ENCODE measurements around the gene TMEM132D.

TMEM132D gene

GRCh38 chr12:129727100-129727499 is 176.7 kb downstream of the TMEM132D start:
- no peak for DNase-seq (ENCODE audit: low spot score)

GRCh38 chr12:129723260-129723659 is 180.6 kb downstream of the TMEM132D start:
- no peak for DNase-seq (ENCODE audit: low spot score)

- DNase-seq (ENCODE audit: low spot score), result no peak
Observed at GRCh38 chr12:129720618-129721017, 183.2 kb downstream of the TMEM132D start.

- DNase-seq (ENCODE audit: low spot score), result no peak
Observed at GRCh38 chr12:129719416-129719815, 184.4 kb downstream of the TMEM132D start.

GRCh38 chr12:129717438-129717837 is 186.4 kb downstream of the TMEM132D start:
- DNase-seq (ENCODE audit: low spot score), result no peak

GRCh38 chr12:129716825-129717224 is 187.0 kb downstream of the TMEM132D start:
- DNase-seq (ENCODE audit: low spot score), result no peak

- no peak for DNase-seq (ENCODE audit: low spot score)
Observed at GRCh38 chr12:129706716-129707115, 197.1 kb downstream of the TMEM132D start.

- DNase-seq (ENCODE audit: low spot score), result no peak
Observed at GRCh38 chr12:129704232-129704830, 199.5 kb downstream of the TMEM132D start.

- DNase-seq (ENCODE audit: low spot score), result no peak
Observed at GRCh38 chr12:129701631-129702101, 202.2 kb downstream of the TMEM132D start.

- DNase-seq (ENCODE audit: low spot score), result no peak
Observed at GRCh38 chr12:129700036-129700435, 203.8 kb downstream of the TMEM132D start.

- no peak for DNase-seq (ENCODE audit: low spot score)
Observed at GRCh38 chr12:129696926-129697325, 206.9 kb downstream of the TMEM132D start.

GRCh38 chr12:129696405-129696804 is 207.4 kb downstream of the TMEM132D start:
- no peak for DNase-seq (ENCODE audit: low spot score)

- DNase-seq (ENCODE audit: low spot score), result no peak
Observed at GRCh38 chr12:129693731-129694130, 210.1 kb downstream of the TMEM132D start.

- DNase-seq (ENCODE audit: low spot score), result no peak
Observed at GRCh38 chr12:129687731-129688130, 216.1 kb downstream of the TMEM132D start.

- DNase-seq (ENCODE audit: low spot score), result no peak
Observed at GRCh38 chr12:129681830-129682229, 222.0 kb downstream of the TMEM132D start.

- no peak for DNase-seq (ENCODE audit: low spot score)
Observed at GRCh38 chr12:129681151-129681550, 222.7 kb downstream of the TMEM132D start.

- no peak for DNase-seq (ENCODE audit: low spot score)
Observed at GRCh38 chr12:129676411-129676810, 227.4 kb downstream of the TMEM132D start.

GRCh38 chr12:129675947-129676346 is 227.9 kb downstream of the TMEM132D start:
- no peak for DNase-seq (ENCODE audit: low spot score)

GRCh38 chr12:129675496-129675895 is 228.3 kb downstream of the TMEM132D start:
- DNase-seq (ENCODE audit: low spot score), result no peak

- no peak for DNase-seq (ENCODE audit: low spot score)
Observed at GRCh38 chr12:129673806-129674205, 230.0 kb downstream of the TMEM132D start.

GRCh38 chr12:129672110-129672509 is 231.7 kb downstream of the TMEM132D start:
- no peak for DNase-seq (ENCODE audit: low spot score)

GRCh38 chr12:129670256-129670920 is 233.4 kb downstream of the TMEM132D start:
- no peak for DNase-seq (ENCODE audit: low spot score)

GRCh38 chr12:129665414-129665813 is 238.4 kb downstream of the TMEM132D start:
- DNase-seq (ENCODE audit: low spot score), result no peak

GRCh38 chr12:129662234-129662633 is 241.6 kb downstream of the TMEM132D start:
- no peak for DNase-seq (ENCODE audit: low spot score)

All from iPS-NIHi11 (cell line).